Gastrocnemius medialis (tissue), 4 donors: ENCODE results near the gene UBASH3B. TPM values are rescaled to one million over a fixed set of nuclear protein-coding genes. Genes with fewer than 3 reads are reported as not detected.

Experiments
- ATAC-seq, 2 donors: fragments of 150-250 bp; one replicate each; pipeline ENCODE4 v1.9.1; 2016
- DNase-seq, 2 donors: peaks; one replicate each; pipeline ENCODE4 v3.0.0-alpha.2; 2019
- H3K27ac ChIP-seq, 4 donors: fragments of 200-600 bp; sonication (generic); 1 replicate in 1 of 4; 2 replicates in 3 of 4; pipeline ENCODE4 v1.5.1; 2016 to 2018; ENCODE audit warnings: mild to moderate bottlenecking in 2 of 4, moderate library complexity in 1 of 4
- H3K27me3 ChIP-seq, 3 donors: fragments of 200-600 bp; sonication (generic) in 2 of 3; 1 replicate in 1 of 3; 2 replicates in 2 of 3; pipeline versions ENCODE4 v1.5.1 to v1.6.0; 2016 to 2019; ENCODE audit warnings: mild to moderate bottlenecking in 1 of 3, moderate library complexity in 1 of 3
- H3K36me3 ChIP-seq, 2 donors: fragments of 200-600 bp; sonication (generic) in 1 of 2; one replicate each; pipeline ENCODE4 v1.5.1; 2017 to 2018
- H3K4me1 ChIP-seq, 2 donors: fragments of 200-600 bp; sonication (generic) in 1 of 2; one replicate each; pipeline ENCODE4 v1.5.1; 2016 to 2017; ENCODE audit warnings: mild to moderate bottlenecking in 2 of 2
- H3K4me3 ChIP-seq, 4 donors: fragments of 200-600 bp; sonication (generic) in 3 of 4; 1 replicate in 1 of 4; 2 replicates in 3 of 4; pipeline ENCODE4 v1.5.1; 2016 to 2019; ENCODE audit warnings: mild to moderate bottlenecking in 2 of 4
- H3K9me3 ChIP-seq, 3 donors: fragments of 200-600 bp; sonication (generic) in 2 of 3; 1 replicate in 1 of 3; 2 replicates in 2 of 3; pipeline ENCODE4 v1.5.1; 2016 to 2019
- CTCF ChIP-seq, 5 experiments: fragments of 450-650 bp in 3 of 5; fragments of 200-600 bp in 2 of 5; sonication (generic) in 2 of 5; IDR thresholded peaks in 4 of 5; conservative IDR thresholded peaks in 1 of 5; 1 replicate in 4 of 5; 2 replicates in 1 of 5; pipeline ENCODE4 v1.5.1; 2016 to 2019; ENCODE audit warnings: antibody characterized with exemption in 5 of 5, mild to moderate bottlenecking in 3 of 5, moderate library complexity in 3 of 5
- POLR2A ChIP-seq, 2 donors: fragments of 450-650 bp; IDR thresholded peaks; one replicate each; pipeline ENCODE4 v1.6.1; 2017; ENCODE audit warnings: antibody characterized with exemption in 2 of 2, mild to moderate bottlenecking in 2 of 2, moderate library complexity in 2 of 2
- in situ Hi-C, 4 donors: fragments of 200-750 bp; cut with MboI; loops; one replicate each; pipeline versions ENCODE4 v1.15.0 to v1.8.0; 2017; ENCODE audit warnings: low sequenced_read_pairs in 4 of 4
- intact Hi-C: fragments of 100-400 bp; cut with DNase I; formaldehyde crosslinking; loops from one replicate; pipeline ENCODE4 v1.15.1; 2023; ENCODE audit warnings: low total_unique reads
- total RNA-seq, 4 donors: library from RNA; depleted of rRNA; stranded (reverse); fragments of >200 nt; gene quantifications; one replicate each; pipeline versions ENCODE4 v1.1.0 to v1.2.3, GENCODE V29; 2016

Gene UBASH3B
- total RNA-seq, 4 donors from 2014 or later = 0.32 to 2.9 (median 0.87) TPM

DNA sequence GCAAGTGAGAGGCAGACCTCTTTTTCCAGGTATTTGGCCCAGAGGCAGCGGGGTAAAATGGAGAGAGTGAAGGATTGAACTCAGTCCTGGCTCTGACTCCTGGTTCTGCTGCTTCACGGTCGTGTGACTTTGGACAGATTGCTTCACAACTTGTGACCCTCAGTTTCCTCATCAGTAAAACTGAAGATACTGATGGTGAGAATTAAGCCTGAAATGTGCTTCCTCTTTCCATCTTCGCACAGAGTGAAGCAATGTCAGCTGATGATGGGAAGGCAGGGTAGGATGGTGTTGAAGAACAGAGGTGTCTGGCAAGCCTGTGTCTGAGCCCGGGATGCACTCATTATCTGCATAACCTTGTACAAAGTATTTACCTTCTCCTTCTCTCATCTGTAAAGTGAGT lies 59.0 kb downstream of the UBASH3B start:
- no peak overlapping the region for H3K4me3 ChIP-seq
- no peaks in the 10 kb centered on the region for H3K4me1 ChIP-seq
- in situ Hi-C loops = no loop called here
- DNase-seq (no peak), ATAC-seq (no peak)
- TF ChIP-seq CTCF (IDR thresholded peaks at IDR 0.05 in 4 of 5, conservative IDR thresholded peaks at IDR 0.05 in 1 of 5) = no peak
- TF ChIP-seq POLR2A (IDR thresholded peaks at IDR 0.05) = no peak
- H3K9me3 ChIP-seq = no peaks in the 10 kb centered on the region
- no peaks in the 10 kb centered on the region for H3K36me3 ChIP-seq
- intact Hi-C loops = no loop called here
- no peak overlapping the region for H3K27ac ChIP-seq
- no peaks in the 10 kb centered on the region for H3K27me3 ChIP-seq

DNA sequence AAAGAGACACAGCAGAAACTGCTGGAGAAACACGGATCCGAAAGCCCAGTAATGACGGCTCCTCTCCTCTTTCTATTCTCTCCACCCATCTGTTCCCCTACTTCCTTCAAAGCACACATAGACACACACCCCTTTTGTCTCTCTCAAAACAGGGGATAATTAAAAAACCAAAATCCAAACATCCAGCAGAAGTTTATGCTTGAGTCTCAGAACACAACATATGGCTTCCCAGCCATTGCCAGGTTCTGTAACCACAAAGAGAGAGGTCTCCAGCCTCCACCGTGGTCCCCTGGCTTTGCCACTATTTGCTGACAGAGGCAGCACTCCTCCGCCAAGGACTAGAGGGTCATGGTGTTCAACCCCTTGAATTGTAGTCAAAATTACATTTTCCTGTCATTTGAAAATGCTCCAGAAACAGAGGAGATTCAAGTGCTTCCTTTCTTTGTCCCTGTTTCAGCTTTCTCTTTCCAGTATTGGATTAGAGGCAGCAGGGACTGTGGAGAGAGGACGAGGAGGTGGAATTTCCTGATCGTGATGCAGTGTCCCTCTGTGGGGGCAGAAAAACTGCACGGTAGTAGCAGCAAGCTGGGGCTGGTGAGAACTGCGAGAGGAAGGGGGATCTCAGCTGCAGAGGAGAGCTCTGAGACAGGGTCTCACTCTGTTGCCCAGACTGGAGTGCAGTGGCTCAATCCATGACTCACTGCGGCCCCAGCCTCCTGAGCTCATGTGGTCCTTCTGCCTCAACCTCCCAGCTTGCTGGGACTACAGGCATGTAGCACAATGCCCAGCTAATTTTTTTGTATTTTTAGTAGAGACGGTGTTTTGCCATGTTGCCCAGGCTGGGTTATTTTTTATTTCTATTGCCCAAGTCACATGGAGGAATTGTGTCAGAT lies 60.3 kb downstream of the UBASH3B start:
- TF ChIP-seq CTCF (IDR thresholded peaks at IDR 0.05 in 4 of 5, conservative IDR thresholded peaks at IDR 0.05 in 1 of 5) (no peak), POLR2A (IDR thresholded peaks at IDR 0.05) (no peak)
- no peak overlapping the region for H3K27ac ChIP-seq
- no peak overlapping the region for H3K4me3 ChIP-seq
- intact Hi-C loops = no loop called here
- no peaks in the 10 kb centered on the region for H3K27me3 ChIP-seq
- H3K9me3 ChIP-seq = no peaks in the 10 kb centered on the region
- in situ Hi-C loops = no loop called here
- H3K4me1 ChIP-seq = no peaks in the 10 kb centered on the region
- H3K36me3 ChIP-seq = no peaks in the 10 kb centered on the region
- ATAC-seq (no peak), DNase-seq (no peak)

DNA sequence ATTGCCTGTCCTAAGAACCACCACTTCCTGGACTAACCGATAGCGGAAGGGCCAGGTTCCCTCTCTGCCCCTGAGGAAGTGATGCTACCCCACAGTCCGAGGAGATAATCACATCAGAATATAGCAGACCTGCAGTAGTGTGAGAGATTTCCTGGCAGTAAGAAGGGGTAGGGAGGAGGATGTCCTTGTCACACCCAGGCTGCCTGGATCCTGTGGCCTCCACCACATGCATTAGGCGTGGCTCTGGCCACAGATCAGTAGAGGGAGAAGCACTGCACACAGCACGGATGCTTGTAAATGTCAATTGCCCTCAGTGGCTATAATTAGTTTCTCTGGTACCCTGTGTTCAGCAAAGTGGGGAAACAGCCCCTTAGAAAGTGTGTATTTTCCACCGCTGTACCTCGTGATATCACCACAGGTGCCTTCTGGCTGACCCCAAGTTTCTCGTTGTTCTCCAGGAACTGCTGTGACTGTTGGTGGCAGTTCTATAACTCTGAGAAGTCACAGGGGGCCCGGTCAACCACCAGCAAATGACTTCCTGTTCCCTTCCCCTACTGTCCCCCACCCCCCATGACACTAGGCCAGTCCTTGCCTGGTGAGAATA lies 61.8 kb downstream of the UBASH3B start:
- no peaks in the 10 kb centered on the region for H3K36me3 ChIP-seq
- intact Hi-C loops (no loop called here), in situ Hi-C loops (no loop called here)
- ATAC-seq (no peak), DNase-seq (no peak)
- no peaks in the 10 kb centered on the region for H3K9me3 ChIP-seq
- H3K4me1 ChIP-seq = no peaks in the 10 kb centered on the region
- no peak overlapping the region for H3K4me3 ChIP-seq
- H3K27me3 ChIP-seq = no peaks in the 10 kb centered on the region
- TF ChIP-seq POLR2A (IDR thresholded peaks at IDR 0.05) (no peak), CTCF (IDR thresholded peaks at IDR 0.05 in 4 of 5, conservative IDR thresholded peaks at IDR 0.05 in 1 of 5) (no peak)
- no peak overlapping the region for H3K27ac ChIP-seq

DNA sequence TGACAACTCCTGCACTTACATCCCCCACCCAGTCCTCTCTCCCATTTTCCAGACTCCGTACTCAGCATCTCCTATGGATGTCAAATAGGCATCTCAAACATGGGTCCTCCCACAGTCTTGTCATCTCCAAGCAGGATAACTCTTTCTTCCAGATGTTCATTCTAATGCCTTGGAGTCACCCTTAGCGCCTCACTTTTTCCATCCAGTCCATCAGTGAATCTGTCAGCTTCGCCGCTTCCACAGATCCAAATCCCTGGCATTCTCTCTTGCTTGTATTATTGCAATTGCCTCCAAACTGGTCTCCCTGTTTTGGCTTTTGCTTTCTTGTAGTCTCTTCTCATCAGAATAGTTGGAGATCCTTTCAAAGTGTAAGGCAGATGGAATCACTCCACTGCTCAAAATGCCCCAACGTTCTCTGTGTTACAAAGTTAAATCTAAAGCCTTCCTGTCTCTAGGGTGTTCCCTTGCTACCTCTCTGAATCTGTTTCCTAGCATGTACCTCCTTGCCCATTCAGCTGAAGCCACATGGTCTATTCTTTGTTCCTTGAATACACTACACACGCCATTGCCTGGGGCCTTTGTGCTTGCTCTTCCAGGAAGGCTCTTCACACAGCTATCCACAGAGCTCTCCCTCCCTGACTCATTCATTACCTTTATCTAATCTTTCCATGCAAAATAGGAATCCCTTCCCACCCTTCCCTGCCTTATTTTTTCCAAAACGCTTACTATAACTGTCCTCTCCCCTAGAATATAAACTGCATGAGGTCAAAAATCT lies 64.8 kb downstream of the UBASH3B start:
- in situ Hi-C loops (no loop called here), intact Hi-C loops (no loop called here)
- Histone ChIP-seq H3K4me3 (no peak overlapping the region), H3K9me3 (no peaks in the 10 kb centered on the region), H3K27me3 (no peaks in the 10 kb centered on the region), H3K4me1 (no peaks in the 10 kb centered on the region), H3K36me3 (no peaks in the 10 kb centered on the region), H3K27ac (no peak overlapping the region)
- no peak for TF ChIP-seq POLR2A (IDR thresholded peaks at IDR 0.05)
- no peak for TF ChIP-seq CTCF (IDR thresholded peaks at IDR 0.05 in 4 of 5, conservative IDR thresholded peaks at IDR 0.05 in 1 of 5)
- DNase-seq = no peak
- no peak for ATAC-seq
